ENCODE data around the gene PCDH15.

GRCh38 chr10:54722075-54722474, 79.0 kb downstream of the PCDH15 start:
- TF ChIP-seq EZH2phosphoT487 (conservative IDR thresholded peaks at IDR 0.05; ENCODE audit: low read length): no peak
- no peak for TF ChIP-seq CTCF (IDR thresholded peaks at IDR 0.05; ENCODE audit: insufficient read depth, low read length, poor library complexity, severe bottlenecking)
